ENCODE data around the gene EMX2.

DNA sequence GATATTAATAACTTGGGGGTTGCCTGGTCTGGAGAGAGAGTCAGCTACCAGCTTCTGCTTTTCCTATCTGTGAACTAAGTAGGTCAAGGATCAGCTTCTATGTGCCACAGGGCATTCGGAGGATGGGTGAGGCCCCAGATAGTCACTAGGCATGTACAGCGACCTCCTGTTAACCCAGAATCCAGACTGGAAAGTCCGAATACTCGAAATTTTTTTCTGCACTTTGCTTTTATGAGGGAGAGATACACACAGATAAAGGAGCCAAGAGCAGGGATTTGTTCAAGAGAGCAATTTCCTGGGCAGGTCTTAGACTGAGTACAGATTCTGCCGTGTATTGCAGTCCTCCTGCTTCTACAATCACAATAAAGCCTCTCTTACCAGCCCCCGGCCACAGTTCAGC, 54.2 kb downstream of the EMX2 start:
- no peak for TF ChIP-seq TAF1 (IDR thresholded peaks at IDR 0.05; ENCODE audit: borderline replicate concordance, low read depth, low read length)
- no peak for TF ChIP-seq SREBF2 (IDR thresholded peaks at IDR 0.05; ENCODE audit: low read length)
- TF ChIP-seq FOS (IDR thresholded peaks at IDR 0.05; ENCODE audit: borderline replicate concordance, extremely low read depth, insufficient read length): no peak
- no peak for TF ChIP-seq YY1 (IDR thresholded peaks at IDR 0.05; ENCODE audit: low read depth, low read length)
- TF ChIP-seq ESRRA (IDR thresholded peaks at IDR 0.05; ENCODE audit: low read length): no peak
- TF ChIP-seq ATF7 (IDR thresholded peaks at IDR 0.05; ENCODE audit: low read depth): no peak
- TF ChIP-seq EGR1 (IDR thresholded peaks at IDR 0.05; ENCODE audit: borderline replicate concordance in 1 of 2, low read depth in 2 of 2, low read length in 2 of 2): no peak
- TF ChIP-seq FOXM1 (IDR thresholded peaks at IDR 0.05; ENCODE audit: low read depth, low read length): no peak
- no peak for TF ChIP-seq RCOR1 (conservative IDR thresholded peaks at IDR 0.05; ENCODE audit: low read depth, low read length)
- no peak for TF ChIP-seq EZH2 (IDR thresholded peaks at IDR 0.05; ENCODE audit: borderline replicate concordance, control insufficient read depth, low read depth, low read length)

All from GM12878 (cell line).